Breast epithelium (tissue), 4 donors: Measurements from ENCODE around the gene TRIO. TPM values are rescaled to one million over a fixed set of nuclear protein-coding genes. Genes with fewer than 3 reads are reported as not detected.

Experiments
- DNase-seq, 2 donors: peaks; one replicate each; pipeline ENCODE4 v3.0.0-alpha.2; 2019; ENCODE audit warnings: low spot score in 2 of 2
- H3K27ac ChIP-seq, 2 donors: fragments of 200-600 bp; sonication (generic) in 1 of 2; one replicate each; pipeline ENCODE4 v1.5.1; 2016 to 2019; ENCODE audit warnings: mild to moderate bottlenecking in 1 of 2
- H3K27me3 ChIP-seq, 2 donors: fragments of 200-600 bp; sonication (generic) in 1 of 2; one replicate each; pipeline versions ENCODE4 v1.5.1 to v1.6.0; 2017 to 2019; ENCODE audit warnings: control low read depth in 1 of 2, mild to moderate bottlenecking in 1 of 2
- H3K36me3 ChIP-seq: fragments of 200-600 bp; one replicate; pipeline ENCODE4 v1.5.1; 2019
- H3K4me1 ChIP-seq, 2 donors: fragments of 200-600 bp; sonication (generic); one replicate each; pipeline ENCODE4 v1.5.1; 2016 to 2019; ENCODE audit warnings: control low read depth in 1 of 2
- H3K4me3 ChIP-seq, 3 donors: fragments of 200-600 bp; sonication (generic); 1 replicate in 2 of 3; 2 replicates in 1 of 3; pipeline ENCODE4 v1.5.1; 2016 to 2019; ENCODE audit warnings: mild to moderate bottlenecking in 3 of 3, moderate library complexity in 2 of 3
- H3K9me3 ChIP-seq, 2 donors: fragments of 200-600 bp; sonication (generic) in 1 of 2; one replicate each; pipeline ENCODE4 v1.5.1; 2016 to 2019; ENCODE audit warnings: control low read depth in 1 of 2
- POLR2A ChIP-seq: fragments of 450-650 bp; IDR thresholded peaks from one replicate; pipeline ENCODE4 v1.6.1; 2016; ENCODE audit warnings: antibody characterized with exemption, mild to moderate bottlenecking, moderate library complexity
- POLR2AphosphoS5 ChIP-seq, 3 donors: sonication (generic); formaldehyde crosslinking; IDR thresholded peaks; one replicate each; pipeline ENCODE4 v1.6.1; 2017; ENCODE audit warnings: antibody characterized with exemption in 3 of 3
- intact Hi-C: fragments of 100-400 bp; cut with DNase I; formaldehyde crosslinking; loops from one replicate; pipeline ENCODE4 v1.15.1; 2023; ENCODE audit warnings: low total_unique reads
- total RNA-seq, 3 donors: library from RNA; depleted of rRNA; stranded (reverse); fragments of >200 nt; gene quantifications; one replicate each; pipeline ENCODE4 v1.1.0, GENCODE V29; 2016
- TF ChIP-seq, protein P1 (sequence below), 3 donors: fragments of 450-650 bp; IDR thresholded peaks; one replicate each; pipeline ENCODE4 v1.5.1; 2016 to 2017; ENCODE audit warnings: antibody characterized with exemption in 3 of 3, mild to moderate bottlenecking in 3 of 3, moderate library complexity in 3 of 3

Gene TRIO
- total RNA-seq, 3 donors from 2014 or later: 191 to 209 (median 193) TPM

DNA sequence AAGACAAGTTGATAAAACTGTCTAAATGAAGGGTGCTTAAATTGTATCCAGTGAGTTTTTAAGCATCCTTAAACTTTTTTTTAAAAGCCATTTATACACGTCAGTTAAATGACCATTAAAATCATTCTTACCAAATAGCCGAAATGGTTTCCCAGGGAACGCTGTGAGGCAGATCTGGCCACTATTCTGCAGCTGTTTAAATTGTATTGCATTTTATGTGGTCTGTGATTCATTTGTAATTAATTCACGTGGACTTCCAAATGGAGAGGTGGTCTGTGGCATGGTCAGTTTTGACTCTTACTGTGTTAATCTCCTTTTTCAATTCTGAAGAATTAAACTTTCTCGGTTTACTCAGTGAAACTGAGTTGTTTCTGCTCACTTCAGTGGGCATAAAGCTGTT lies 324.7 kb downstream of the TRIO start:
- H3K4me3 ChIP-seq: no peak overlapping the region
- H3K36me3 ChIP-seq: no peaks in the 10 kb centered on the region
- intact Hi-C loops: loop anchor here (10.0 kb wide), 1 partner anchor 157 kb away; no protein-coding TSS in a partner anchor

DNA sequence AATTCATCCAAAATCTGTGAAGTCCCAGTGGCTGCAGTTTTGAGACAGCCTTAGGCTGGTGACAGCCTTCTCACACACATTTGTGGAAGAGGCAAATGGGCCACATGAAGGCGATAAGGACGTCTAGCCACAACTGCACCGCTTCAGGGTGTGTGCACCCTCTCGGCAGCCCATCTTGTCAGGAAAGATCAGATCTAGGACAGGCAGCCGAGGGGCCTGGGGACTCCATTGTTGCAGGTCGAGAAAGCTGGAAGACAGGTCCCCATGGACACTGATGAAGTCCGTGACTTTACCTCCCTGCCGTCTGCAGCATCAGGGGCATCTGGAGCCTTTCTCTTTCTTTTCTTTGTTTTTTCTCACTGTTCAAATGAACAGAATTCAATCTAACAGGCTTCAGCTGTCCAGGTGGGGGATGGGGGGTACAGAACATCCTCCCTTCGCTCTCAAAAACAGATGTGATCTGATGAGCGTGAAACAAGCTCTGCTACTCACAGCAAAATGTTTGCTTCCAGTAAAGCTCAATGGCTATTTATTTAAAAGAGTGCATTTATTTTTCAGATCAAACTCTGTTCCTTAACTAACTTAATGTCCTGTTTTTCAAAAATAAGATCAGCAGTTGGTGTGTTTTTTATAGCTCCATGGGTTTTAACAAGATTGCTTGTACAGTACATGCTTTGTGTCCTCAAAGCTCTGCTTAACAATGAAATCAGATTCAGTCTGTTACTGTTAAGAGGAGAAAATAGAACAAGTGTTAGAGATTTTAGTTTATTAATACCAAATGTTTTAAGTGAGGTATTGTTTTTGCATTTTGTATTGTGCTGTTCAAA lies 326.6 kb downstream of the TRIO start:
- Histone ChIP-seq H3K9me3 (no peaks in the 10 kb centered on the region), H3K27me3 (no peaks in the 10 kb centered on the region), H3K36me3 (no peaks in the 10 kb centered on the region), H3K27ac (no peak overlapping the region), H3K4me1 (no peaks in the 10 kb centered on the region), H3K4me3 (no peak overlapping the region)
- TF ChIP-seq POLR2AphosphoS5 (IDR thresholded peaks at IDR 0.05) (no peak), POLR2A (no peak)
- TF ChIP-seq, protein P1, sequence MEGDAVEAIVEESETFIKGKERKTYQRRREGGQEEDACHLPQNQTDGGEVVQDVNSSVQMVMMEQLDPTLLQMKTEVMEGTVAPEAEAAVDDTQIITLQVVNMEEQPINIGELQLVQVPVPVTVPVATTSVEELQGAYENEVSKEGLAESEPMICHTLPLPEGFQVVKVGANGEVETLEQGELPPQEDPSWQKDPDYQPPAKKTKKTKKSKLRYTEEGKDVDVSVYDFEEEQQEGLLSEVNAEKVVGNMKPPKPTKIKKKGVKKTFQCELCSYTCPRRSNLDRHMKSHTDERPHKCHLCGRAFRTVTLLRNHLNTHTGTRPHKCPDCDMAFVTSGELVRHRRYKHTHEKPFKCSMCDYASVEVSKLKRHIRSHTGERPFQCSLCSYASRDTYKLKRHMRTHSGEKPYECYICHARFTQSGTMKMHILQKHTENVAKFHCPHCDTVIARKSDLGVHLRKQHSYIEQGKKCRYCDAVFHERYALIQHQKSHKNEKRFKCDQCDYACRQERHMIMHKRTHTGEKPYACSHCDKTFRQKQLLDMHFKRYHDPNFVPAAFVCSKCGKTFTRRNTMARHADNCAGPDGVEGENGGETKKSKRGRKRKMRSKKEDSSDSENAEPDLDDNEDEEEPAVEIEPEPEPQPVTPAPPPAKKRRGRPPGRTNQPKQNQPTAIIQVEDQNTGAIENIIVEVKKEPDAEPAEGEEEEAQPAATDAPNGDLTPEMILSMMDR (IDR thresholded peaks at IDR 0.05): no peak
- intact Hi-C loops: loop anchor here (10.0 kb wide), 1 partner anchor 155 kb away; no protein-coding TSS in a partner anchor
- no peak for DNase-seq

More for the DNA sequence above, 324.7 kb downstream of the TRIO start:
- H3K4me1 ChIP-seq: no peaks in the 10 kb centered on the region
- DNase-seq: no peak
- H3K27me3 ChIP-seq: no peaks in the 10 kb centered on the region
- H3K9me3 ChIP-seq: no peaks in the 10 kb centered on the region
- TF ChIP-seq POLR2A: no peak
- TF ChIP-seq POLR2AphosphoS5 (IDR thresholded peaks at IDR 0.05): no peak
- TF ChIP-seq, protein P1 (IDR thresholded peaks at IDR 0.05): no peak
- H3K27ac ChIP-seq: no peak overlapping the region

DNA sequence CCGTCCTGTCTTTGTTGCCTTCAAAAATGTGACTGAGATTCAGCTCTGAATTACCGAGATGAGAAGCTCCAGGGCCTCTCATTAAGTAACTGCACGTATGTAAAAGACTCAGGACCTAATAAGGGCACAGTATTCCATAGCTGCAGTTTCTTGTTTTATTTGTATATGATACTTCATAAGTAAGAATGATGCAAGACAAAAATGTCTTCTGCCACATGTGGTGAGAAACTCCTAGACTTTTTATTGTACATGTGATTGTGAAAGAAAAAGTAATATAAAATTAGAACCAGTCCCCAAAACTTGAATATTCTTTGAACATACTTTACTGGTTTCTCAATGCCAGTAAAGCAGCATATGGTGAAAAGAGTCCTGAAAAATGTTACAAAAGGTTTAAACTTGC lies 328.4 kb downstream of the TRIO start:
- intact Hi-C loops: no loop called here
- no peaks in the 10 kb centered on the region for H3K4me1 ChIP-seq
- no peak overlapping the region for H3K27ac ChIP-seq
- no peak for DNase-seq
- H3K36me3 ChIP-seq: no peaks in the 10 kb centered on the region
- H3K9me3 ChIP-seq: no peaks in the 10 kb centered on the region
- H3K4me3 ChIP-seq: no peak overlapping the region
- TF ChIP-seq POLR2AphosphoS5 (IDR thresholded peaks at IDR 0.05): no peak
- TF ChIP-seq POLR2A: no peak
- TF ChIP-seq, protein P1 (IDR thresholded peaks at IDR 0.05): no peak
- H3K27me3 ChIP-seq: no peaks in the 10 kb centered on the region

DNA sequence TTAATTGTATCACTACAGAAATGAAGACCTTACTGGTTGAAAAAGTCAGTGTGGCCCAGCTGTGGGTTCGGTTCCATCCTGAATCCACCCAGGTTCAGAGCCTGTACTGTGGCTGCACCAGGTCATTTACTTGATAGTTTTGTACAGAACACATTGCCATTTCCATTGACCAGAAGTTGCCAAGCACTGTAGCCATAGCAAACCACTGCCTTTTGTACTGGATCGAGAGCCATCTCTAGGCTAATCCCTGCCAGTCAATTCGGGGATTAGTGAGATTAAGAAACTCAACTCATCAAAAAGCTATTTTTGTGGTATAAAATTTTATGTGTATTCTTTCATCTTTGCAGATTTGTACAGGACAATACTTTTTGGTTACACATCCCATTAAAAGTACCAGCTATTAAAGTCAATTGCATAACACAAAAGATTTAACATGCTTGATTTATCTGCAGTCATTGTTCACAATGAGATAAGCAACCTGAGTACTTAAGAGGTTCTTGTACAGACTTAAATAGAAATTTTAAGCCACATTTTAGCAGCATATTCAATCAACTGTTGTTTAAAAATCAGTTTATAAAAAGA lies 329.9 kb downstream of the TRIO start:
- TF ChIP-seq POLR2A (no peak), POLR2AphosphoS5 (IDR thresholded peaks at IDR 0.05) (no peak)
- TF ChIP-seq, protein P1 (IDR thresholded peaks at IDR 0.05): no peak
- no peak overlapping the region for H3K27ac ChIP-seq
- intact Hi-C loops: no loop called here
- H3K4me1 ChIP-seq: no peaks in the 10 kb centered on the region
- H3K27me3 ChIP-seq: no peaks in the 10 kb centered on the region
- no peaks in the 10 kb centered on the region for H3K9me3 ChIP-seq
- peaks cover 5% of the 10 kb centered on the region for H3K36me3 ChIP-seq
- no peak for DNase-seq
- no peak overlapping the region for H3K4me3 ChIP-seq

DNA sequence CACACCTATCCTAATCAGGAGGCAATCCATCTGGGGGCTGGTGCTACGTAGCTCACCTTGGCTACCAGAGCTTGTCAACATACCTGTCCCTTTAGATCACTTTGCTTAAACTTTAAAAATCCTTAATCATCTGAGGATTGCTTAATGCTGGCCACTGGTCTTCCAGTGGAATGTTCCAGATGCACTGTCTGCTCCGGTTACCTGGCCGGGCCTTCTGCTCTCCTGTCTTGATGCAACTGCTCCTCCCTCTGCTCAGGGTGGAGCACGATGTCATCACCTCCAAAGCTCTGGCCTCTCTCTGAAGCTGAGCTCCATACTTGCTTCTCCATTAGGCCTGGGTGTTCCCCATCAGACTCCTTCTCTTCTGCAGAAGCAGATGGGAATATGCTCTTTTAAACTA lies 331.9 kb downstream of the TRIO start:
- no peak overlapping the region for H3K27ac ChIP-seq
- H3K27me3 ChIP-seq: no peaks in the 10 kb centered on the region
- TF ChIP-seq, protein P1 (IDR thresholded peaks at IDR 0.05): no peak
- TF ChIP-seq POLR2A (no peak), POLR2AphosphoS5 (IDR thresholded peaks at IDR 0.05) (no peak)
- intact Hi-C loops: no loop called here
- no peak for DNase-seq
- H3K9me3 ChIP-seq: no peaks in the 10 kb centered on the region
- peaks cover 5% of the 10 kb centered on the region for H3K36me3 ChIP-seq
- no peak overlapping the region for H3K4me3 ChIP-seq
- no peaks in the 10 kb centered on the region for H3K4me1 ChIP-seq
